T-helper 2 cell treated with Interferon-gamma antibody and Interleukin-4, amounts not matched to agents 5 μg/mL and 100 μg/mL, for 36 hours (primary cell): ENCODE data around the gene PTPRD.

Experiments
- DNase-seq: peaks from one replicate; pipeline ENCODE4 v3.0.0; 2021; ENCODE audit warnings: low spot score
- H3K27ac Mint-ChIP-seq: one replicate; pipeline ENCODE4 v1.8.0; 2021; ENCODE audit warnings: mild to moderate bottlenecking, mixed read lengths
- H3K27me3 Mint-ChIP-seq: one replicate; pipeline ENCODE4 v1.8.0; 2021; ENCODE audit warnings: low read depth, mixed read lengths
- H3K36me3 Mint-ChIP-seq: one replicate; pipeline ENCODE4 v1.8.0; 2021; ENCODE audit warnings: low read depth, mixed read lengths
- H3K4me1 Mint-ChIP-seq: one replicate; pipeline ENCODE4 v1.8.0; 2021; ENCODE audit warnings: low read depth, mixed read lengths
- H3K4me3 Mint-ChIP-seq: one replicate; pipeline ENCODE4 v1.8.0; 2022; ENCODE audit warnings: mild to moderate bottlenecking, moderate library complexity, mixed read lengths
- H3K9me3 Mint-ChIP-seq: one replicate; pipeline ENCODE4 v1.8.0; 2021; ENCODE audit warnings: mixed read lengths

Gene PTPRD

GRCh38 chr9:8686516-8686915, 1926.3 kb downstream of the PTPRD start:
- Mint-ChIP-seq H3K4me1 (no peaks in the 10 kb centered on the region), H3K27ac (no peak overlapping the region), H3K4me3 (no peak overlapping the region), H3K27me3 (no peaks in the 10 kb centered on the region), H3K36me3 (no peaks in the 10 kb centered on the region), H3K9me3 (peaks cover 7% of the 10 kb centered on the region)
- DNase-seq: no peak

DNA sequence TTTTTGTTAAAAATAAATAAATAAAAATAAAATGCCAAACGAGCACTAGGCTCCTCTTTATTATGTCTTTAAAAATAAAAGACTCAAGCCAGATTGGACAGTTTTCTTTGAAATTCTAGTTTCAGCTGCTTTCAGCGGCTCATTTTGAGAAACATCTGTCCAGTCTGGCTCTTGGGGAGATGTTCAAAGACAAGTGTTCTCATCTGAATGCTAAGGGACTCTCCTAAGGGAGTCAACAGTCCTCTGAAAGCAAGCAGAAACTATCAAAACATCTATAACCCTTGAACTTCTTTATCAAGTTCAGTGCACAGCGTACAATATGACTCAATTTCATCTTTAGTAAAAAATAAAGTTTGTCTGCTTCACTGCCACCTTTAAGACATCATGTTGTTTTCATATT, 1927.0 kb downstream of the PTPRD start:
- no peaks in the 10 kb centered on the region for H3K27me3 Mint-ChIP-seq
- H3K4me1 Mint-ChIP-seq: no peaks in the 10 kb centered on the region
- H3K9me3 Mint-ChIP-seq: peaks cover 7% of the 10 kb centered on the region
- H3K36me3 Mint-ChIP-seq: no peaks in the 10 kb centered on the region
- DNase-seq: no peak
- H3K27ac Mint-ChIP-seq: no peak overlapping the region
- H3K4me3 Mint-ChIP-seq: no peak overlapping the region

DNA sequence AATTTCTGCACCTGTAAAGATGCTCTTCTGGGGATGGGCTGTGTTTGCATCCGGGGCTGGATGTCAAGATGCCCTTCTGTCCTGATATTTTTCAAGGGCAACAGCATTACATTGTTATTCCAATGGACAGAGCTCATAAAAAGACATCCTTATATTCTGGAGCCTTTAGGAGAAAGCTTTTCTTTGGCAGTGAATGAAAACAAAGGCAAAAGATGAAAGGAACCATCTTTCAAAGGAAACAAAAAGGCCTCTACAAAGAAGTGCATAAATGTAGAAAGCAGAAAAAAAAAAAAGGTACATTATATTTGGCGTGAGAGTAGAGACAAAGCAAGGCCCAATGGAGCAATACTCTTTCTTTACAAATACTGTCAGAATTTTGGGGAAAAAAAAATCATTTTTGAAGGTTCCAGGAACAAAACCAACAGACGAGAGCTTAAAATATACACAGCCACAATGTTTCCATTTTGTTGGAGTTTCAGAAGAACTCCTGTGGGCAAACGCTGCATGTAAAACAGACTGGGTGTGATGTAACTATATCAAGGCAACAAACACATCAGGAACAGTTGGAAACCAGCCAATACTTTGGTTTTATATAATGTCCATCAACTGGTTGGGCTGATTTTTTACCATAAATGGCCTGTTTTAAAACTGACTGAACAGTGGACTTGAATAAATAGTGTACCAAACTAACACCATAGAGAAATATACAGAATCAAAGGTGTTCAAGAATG, 1927.7 kb downstream of the PTPRD start:
- no peaks in the 10 kb centered on the region for H3K36me3 Mint-ChIP-seq
- no peaks in the 10 kb centered on the region for H3K4me1 Mint-ChIP-seq
- H3K4me3 Mint-ChIP-seq: no peak overlapping the region
- H3K27me3 Mint-ChIP-seq: no peaks in the 10 kb centered on the region
- peaks cover 7% of the 10 kb centered on the region for H3K9me3 Mint-ChIP-seq
- H3K27ac Mint-ChIP-seq: no peak overlapping the region
- DNase-seq: no peak

DNA sequence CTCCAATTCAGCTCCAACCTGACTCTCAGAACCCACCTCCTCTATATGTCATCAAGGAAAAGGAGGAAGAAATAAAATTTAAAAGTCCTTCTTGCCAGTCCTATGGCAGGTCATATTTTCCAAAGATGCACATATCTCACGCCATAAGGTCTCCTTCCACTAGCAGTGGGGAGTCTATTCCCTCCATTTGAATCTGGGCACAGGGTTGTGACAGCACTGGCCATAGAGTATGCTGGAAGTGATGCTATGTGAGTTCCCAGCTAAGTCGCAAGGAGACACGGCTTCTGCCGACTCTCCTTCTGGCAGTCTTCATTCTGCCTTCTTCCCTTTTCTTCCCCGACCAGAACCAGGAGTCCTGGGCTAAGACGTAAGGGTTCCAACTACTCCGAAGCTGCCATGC, 1929.3 kb downstream of the PTPRD start:
- H3K36me3 Mint-ChIP-seq: no peaks in the 10 kb centered on the region

GRCh38 chr9:8680658-8681057, 1932.1 kb downstream of the PTPRD start:
- no peaks in the 10 kb centered on the region for H3K27me3 Mint-ChIP-seq
- H3K4me3 Mint-ChIP-seq: no peak overlapping the region
- H3K4me1 Mint-ChIP-seq: no peaks in the 10 kb centered on the region
- no peak for DNase-seq
- no peak overlapping the region for H3K27ac Mint-ChIP-seq
- no peaks in the 10 kb centered on the region for H3K36me3 Mint-ChIP-seq
- H3K9me3 Mint-ChIP-seq: no peaks in the 10 kb centered on the region

More for the DNA sequence above, 1929.3 kb downstream of the PTPRD start:
- peaks cover 4% of the 10 kb centered on the region for H3K9me3 Mint-ChIP-seq
- H3K4me1 Mint-ChIP-seq: no peaks in the 10 kb centered on the region
- no peaks in the 10 kb centered on the region for H3K27me3 Mint-ChIP-seq
- H3K27ac Mint-ChIP-seq: no peak overlapping the region
- no peak for DNase-seq
- H3K4me3 Mint-ChIP-seq: no peak overlapping the region

- H3K27me3 Mint-ChIP-seq: no peaks in the 10 kb centered on the region
- no peaks in the 10 kb centered on the region for H3K36me3 Mint-ChIP-seq
- H3K4me1 Mint-ChIP-seq: no peaks in the 10 kb centered on the region
- no peak overlapping the region for H3K4me3 Mint-ChIP-seq
- H3K27ac Mint-ChIP-seq: no peak overlapping the region
- no peaks in the 10 kb centered on the region for H3K9me3 Mint-ChIP-seq
- DNase-seq: no peak
Observed at GRCh38 chr9:8680157-8680556, 1932.6 kb downstream of the PTPRD start.

DNA sequence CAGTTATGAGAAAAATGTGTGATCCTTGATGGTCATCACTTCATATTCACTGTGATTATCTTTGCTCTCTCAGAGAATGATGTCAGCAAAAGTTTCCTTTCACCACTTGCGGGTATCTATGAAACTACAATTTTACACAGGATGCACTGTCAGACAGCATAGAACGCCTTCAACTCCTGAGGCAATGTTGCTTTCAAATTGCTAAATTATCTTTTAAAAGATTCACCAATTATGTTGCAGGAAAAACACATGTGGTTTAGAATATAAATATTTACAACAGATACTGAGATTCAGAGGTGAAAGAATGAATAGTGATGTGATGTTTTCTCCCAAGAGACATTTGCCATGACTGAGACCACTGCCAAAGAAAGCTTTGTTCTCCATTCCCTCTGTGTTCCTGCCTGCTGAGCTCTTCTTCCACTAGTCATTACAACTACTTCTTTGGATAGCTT, 1933.4 kb downstream of the PTPRD start:
- no peak overlapping the region for H3K27ac Mint-ChIP-seq
- no peak for DNase-seq
- H3K36me3 Mint-ChIP-seq: no peaks in the 10 kb centered on the region
- H3K4me3 Mint-ChIP-seq: no peak overlapping the region
- no peaks in the 10 kb centered on the region for H3K4me1 Mint-ChIP-seq
- H3K27me3 Mint-ChIP-seq: no peaks in the 10 kb centered on the region
- H3K9me3 Mint-ChIP-seq: no peaks in the 10 kb centered on the region

DNA sequence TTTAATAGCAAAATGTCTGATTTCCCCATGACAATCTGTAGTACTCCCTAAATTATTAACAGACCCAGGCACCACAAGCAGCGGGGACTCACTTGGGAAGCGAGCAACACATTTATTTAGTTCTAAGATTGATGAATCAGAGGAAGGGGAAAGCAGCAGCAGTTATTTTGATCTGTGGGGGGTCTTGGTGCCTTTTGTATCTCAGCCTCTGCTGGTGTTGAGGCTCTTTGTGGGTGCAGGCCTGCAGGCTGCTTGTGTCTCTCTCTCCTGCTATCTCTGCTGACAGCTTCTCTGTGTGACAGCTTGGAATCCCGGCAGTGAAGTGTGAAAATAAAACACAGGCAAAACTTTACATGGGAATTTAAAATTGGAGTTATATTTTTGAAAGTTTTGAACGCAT, 1935.1 kb downstream of the PTPRD start:
- Mint-ChIP-seq H3K27ac (no peak overlapping the region), H3K4me3 (no peak overlapping the region), H3K27me3 (no peaks in the 10 kb centered on the region), H3K9me3 (no peaks in the 10 kb centered on the region), H3K4me1 (no peaks in the 10 kb centered on the region), H3K36me3 (no peaks in the 10 kb centered on the region)
- no peak for DNase-seq

- Mint-ChIP-seq H3K27ac (no peak overlapping the region), H3K4me1 (no peaks in the 10 kb centered on the region), H3K4me3 (no peak overlapping the region), H3K36me3 (no peaks in the 10 kb centered on the region), H3K27me3 (no peaks in the 10 kb centered on the region), H3K9me3 (no peaks in the 10 kb centered on the region)
- DNase-seq: no peak
Observed at GRCh38 chr9:8674536-8674935, 1938.3 kb downstream of the PTPRD start.

DNA sequence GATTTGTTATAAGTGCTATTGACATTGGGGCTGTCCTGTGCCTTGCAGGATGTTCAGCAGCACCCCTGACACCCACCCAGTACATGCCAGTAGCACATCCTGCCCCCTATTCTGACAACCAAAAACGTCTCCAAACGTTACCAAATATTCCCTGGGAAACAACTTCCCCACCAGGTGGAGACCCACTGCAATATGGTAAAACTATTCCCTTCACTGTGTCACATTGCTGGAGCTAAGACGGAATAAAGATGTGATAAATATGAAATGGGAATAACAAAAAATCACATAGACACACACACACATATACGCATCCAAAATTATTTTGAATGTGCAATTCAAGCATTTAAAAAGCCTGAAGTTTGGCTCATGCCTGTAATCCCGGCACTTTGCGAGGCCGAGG, 1939.0 kb downstream of the PTPRD start:
- no peak overlapping the region for H3K27ac Mint-ChIP-seq
- no peak overlapping the region for H3K4me3 Mint-ChIP-seq
- H3K27me3 Mint-ChIP-seq: no peaks in the 10 kb centered on the region
- no peaks in the 10 kb centered on the region for H3K4me1 Mint-ChIP-seq
- DNase-seq: no peak
- H3K36me3 Mint-ChIP-seq: no peaks in the 10 kb centered on the region
- no peaks in the 10 kb centered on the region for H3K9me3 Mint-ChIP-seq

GRCh38 chr9:8670751-8671150, 1942.1 kb downstream of the PTPRD start:
- Mint-ChIP-seq H3K9me3 (no peaks in the 10 kb centered on the region), H3K4me1 (no peaks in the 10 kb centered on the region), H3K27ac (no peak overlapping the region), H3K27me3 (no peaks in the 10 kb centered on the region), H3K36me3 (no peaks in the 10 kb centered on the region), H3K4me3 (no peak overlapping the region)
- no peak for DNase-seq

- Mint-ChIP-seq H3K36me3 (no peaks in the 10 kb centered on the region), H3K4me1 (no peaks in the 10 kb centered on the region), H3K27me3 (no peaks in the 10 kb centered on the region), H3K4me3 (no peak overlapping the region), H3K9me3 (no peaks in the 10 kb centered on the region), H3K27ac (no peak overlapping the region)
- DNase-seq: no peak
Observed at GRCh38 chr9:8668751-8669150, 1944.1 kb downstream of the PTPRD start.

DNA sequence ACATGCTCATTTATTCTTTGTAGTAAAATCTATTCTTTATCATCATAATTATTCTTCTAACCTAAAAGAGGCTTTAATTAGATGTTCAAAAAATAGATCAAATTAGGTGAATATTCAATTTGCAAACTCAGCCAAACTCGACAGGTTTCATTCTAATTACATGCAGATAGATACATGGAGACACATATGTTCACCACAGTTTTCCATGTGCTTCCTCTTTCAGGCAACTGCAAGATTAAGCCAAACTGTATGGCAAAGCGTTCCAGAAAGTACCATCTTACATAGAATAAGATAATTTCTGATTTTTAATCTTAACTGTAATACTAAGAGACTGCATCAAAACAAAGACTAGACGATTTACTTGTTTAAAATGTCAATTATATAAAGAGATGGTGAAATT, 1944.6 kb downstream of the PTPRD start:
- H3K4me1 Mint-ChIP-seq: no peaks in the 10 kb centered on the region
- no peak overlapping the region for H3K27ac Mint-ChIP-seq
- H3K27me3 Mint-ChIP-seq: no peaks in the 10 kb centered on the region
- H3K4me3 Mint-ChIP-seq: no peak overlapping the region
- no peak for DNase-seq
- no peaks in the 10 kb centered on the region for H3K36me3 Mint-ChIP-seq
- H3K9me3 Mint-ChIP-seq: no peaks in the 10 kb centered on the region

- H3K27me3 Mint-ChIP-seq: no peaks in the 10 kb centered on the region
Observed at GRCh38 chr9:8666060-8666459, 1946.7 kb downstream of the PTPRD start.

GRCh38 chr9:8660383-8660782, 1952.4 kb downstream of the PTPRD start:
- H3K27me3 Mint-ChIP-seq: no peaks in the 10 kb centered on the region
- no peak overlapping the region for H3K4me3 Mint-ChIP-seq
- no peak overlapping the region for H3K27ac Mint-ChIP-seq
- no peaks in the 10 kb centered on the region for H3K9me3 Mint-ChIP-seq
- no peaks in the 10 kb centered on the region for H3K4me1 Mint-ChIP-seq
- DNase-seq: no peak
- no peaks in the 10 kb centered on the region for H3K36me3 Mint-ChIP-seq

More at GRCh38 chr9:8666060-8666459, 1946.7 kb downstream of the PTPRD start:
- Mint-ChIP-seq H3K36me3 (no peaks in the 10 kb centered on the region), H3K27ac (no peak overlapping the region), H3K9me3 (no peaks in the 10 kb centered on the region), H3K4me3 (no peak overlapping the region), H3K4me1 (no peaks in the 10 kb centered on the region)
- no peak for DNase-seq
